Measurements from ENCODE around the gene VAPA.

GRCh38 chr18:9944805-9945204, 31.0 kb downstream of the VAPA start:
- TF ChIP-seq POLR2A (IDR thresholded peaks at IDR 0.05; ENCODE audit: extremely low read depth, insufficient read length), result no peak
- no peak for TF ChIP-seq CTCF (IDR thresholded peaks at IDR 0.05; ENCODE audit: low read depth, low read length)
- TF ChIP-seq MAX (IDR thresholded peaks at IDR 0.05; ENCODE audit: low read depth, low read length), result no peak
- no peak for TF ChIP-seq MYC (IDR thresholded peaks at IDR 0.05; ENCODE audit: low read depth, low read length)

Measured in NB4 (cell line).